GM12875 (cell line): ENCODE data around the gene CCDC187.

Source experiments
- H3K4me3 ChIP-seq: one replicate; pipeline ENCODE4 v1.5.1; 2011; ENCODE audit warnings: low read depth, low read length, control low read depth
- TF ChIP-seq, protein P1 (sequence below): IDR thresholded peaks from 2 replicates; pipeline ENCODE4 v1.5.1; 2011; ENCODE audit warnings: low read depth, mild to moderate bottlenecking, control low read depth, inconsistent platforms, low read length, moderate library complexity, borderline replicate concordance; ENCODE audit not compliant: insufficient read depth

CCDC187 gene

DNA sequence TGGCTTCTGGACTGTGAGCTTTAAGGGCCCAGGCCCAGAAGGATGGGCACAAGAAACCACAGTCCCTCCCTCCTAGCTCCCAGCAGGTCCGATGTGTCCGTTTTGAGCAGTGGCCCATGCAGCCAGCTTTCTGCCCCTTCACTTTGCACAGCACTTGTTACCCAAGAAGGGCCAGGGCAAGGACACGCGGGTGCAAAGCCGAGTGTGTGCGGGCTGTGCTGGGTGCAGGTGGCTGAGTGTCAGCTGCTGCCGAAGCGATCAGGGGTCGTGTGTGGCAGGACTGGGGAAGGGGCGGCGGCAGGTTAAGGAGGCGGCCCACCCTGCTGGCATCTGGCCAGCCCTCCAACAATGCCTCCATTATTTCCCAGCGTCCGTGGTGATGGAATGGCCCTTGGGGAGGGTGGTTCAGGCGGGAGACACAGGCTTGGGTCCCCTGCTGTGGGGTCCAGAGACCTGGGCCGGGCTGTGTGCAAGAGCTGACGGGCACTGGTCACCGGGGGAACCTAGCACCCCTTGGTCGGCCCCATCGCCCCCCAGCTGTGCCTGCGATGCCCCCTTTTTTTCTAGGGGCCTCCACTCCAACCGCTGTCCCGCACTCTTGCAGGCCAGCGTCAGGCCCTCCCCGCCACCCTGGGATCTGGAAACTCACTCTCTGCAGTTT, 99.6 kb downstream of the CCDC187 start:
- TF ChIP-seq, protein P1, sequence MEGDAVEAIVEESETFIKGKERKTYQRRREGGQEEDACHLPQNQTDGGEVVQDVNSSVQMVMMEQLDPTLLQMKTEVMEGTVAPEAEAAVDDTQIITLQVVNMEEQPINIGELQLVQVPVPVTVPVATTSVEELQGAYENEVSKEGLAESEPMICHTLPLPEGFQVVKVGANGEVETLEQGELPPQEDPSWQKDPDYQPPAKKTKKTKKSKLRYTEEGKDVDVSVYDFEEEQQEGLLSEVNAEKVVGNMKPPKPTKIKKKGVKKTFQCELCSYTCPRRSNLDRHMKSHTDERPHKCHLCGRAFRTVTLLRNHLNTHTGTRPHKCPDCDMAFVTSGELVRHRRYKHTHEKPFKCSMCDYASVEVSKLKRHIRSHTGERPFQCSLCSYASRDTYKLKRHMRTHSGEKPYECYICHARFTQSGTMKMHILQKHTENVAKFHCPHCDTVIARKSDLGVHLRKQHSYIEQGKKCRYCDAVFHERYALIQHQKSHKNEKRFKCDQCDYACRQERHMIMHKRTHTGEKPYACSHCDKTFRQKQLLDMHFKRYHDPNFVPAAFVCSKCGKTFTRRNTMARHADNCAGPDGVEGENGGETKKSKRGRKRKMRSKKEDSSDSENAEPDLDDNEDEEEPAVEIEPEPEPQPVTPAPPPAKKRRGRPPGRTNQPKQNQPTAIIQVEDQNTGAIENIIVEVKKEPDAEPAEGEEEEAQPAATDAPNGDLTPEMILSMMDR = no peak
- no peak overlapping the region for H3K4me3 ChIP-seq

DNA sequence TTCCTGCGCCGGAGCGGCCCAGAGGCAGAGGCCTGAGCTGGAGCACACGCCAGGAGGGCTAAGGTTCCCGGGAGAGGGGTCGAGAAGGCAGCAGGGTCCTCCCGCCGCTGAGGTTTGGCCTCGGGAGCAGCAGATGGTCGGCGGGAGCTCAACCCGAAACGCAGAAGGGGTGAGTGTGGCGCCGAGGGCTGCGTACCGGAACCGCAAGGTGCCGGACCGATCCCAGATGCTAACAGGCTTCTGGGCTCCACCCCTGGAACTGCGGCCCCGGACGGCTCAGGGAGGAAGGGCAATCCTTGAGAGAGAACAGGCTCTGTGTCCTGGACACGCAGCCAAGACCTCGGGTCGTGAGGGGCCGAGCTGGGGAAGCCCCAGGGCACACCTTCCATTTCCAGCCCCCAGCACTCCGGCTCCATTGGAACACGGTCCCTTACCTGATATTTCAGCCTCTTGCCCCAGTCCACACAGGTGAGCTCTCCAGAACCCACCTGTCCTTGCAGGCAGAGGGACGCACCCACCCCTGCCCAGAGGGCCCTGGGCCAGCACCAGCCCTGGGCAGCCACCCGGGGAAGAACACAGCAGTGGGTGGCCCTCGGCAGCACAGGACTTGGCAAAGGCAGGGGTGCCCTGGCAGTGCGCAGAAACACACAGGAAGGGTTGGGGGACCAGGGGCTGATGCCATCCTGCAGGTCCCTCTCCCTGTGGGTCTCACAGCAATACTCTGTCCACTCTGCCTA, 100.3 kb downstream of the CCDC187 start:
- H3K4me3 ChIP-seq = no peak overlapping the region
- TF ChIP-seq, protein P1 = no peak

DNA sequence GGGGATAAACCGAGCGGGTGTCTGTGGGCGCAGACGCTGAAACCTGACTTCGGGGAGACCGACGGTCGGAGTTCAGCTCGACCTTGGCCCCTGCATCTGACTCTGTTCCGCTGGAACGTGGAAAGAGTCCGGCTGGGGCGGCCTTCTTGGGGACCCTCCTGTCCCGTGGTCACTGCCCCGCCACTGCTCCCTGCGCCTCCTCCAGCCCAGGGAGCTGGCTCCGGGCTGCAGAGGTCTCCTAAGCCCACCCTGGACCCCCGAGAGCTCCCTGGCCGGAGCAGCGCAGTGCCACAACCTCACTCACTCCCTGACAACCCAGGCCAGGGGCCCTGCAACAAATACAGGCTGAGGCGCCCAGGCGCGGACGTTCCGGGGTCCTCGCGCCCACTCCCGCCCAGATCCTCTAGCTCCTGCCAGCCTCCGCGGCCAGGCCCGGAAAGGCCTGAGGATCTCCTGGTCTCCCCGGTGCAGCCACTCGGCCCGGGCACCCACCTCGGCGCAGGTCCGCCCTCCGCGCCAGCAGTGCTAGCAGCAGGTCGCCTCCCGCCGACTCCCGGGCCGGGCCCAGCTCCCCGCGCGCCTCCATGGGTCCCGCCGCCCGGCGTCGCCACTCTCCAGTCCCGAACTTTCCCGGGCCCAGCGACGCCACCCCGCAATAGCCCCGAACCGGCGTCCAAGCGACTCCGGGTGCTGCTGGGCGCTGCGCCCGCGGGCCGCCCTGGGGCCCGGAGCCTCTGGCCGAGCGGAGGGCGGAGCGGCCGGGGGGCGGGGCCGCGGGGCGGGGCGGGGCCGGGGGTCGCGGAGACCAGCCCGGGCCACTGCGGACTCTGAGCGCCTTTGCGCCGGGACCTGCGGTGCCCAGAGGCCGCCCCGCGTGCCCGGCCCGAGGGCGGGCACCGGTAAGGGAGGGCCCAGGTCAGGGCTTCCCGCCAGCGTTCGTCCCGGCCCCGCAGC, 101.2 kb downstream of the CCDC187 start:
- H3K4me3 ChIP-seq = no peak overlapping the region
- TF ChIP-seq, protein P1 = no peak

DNA sequence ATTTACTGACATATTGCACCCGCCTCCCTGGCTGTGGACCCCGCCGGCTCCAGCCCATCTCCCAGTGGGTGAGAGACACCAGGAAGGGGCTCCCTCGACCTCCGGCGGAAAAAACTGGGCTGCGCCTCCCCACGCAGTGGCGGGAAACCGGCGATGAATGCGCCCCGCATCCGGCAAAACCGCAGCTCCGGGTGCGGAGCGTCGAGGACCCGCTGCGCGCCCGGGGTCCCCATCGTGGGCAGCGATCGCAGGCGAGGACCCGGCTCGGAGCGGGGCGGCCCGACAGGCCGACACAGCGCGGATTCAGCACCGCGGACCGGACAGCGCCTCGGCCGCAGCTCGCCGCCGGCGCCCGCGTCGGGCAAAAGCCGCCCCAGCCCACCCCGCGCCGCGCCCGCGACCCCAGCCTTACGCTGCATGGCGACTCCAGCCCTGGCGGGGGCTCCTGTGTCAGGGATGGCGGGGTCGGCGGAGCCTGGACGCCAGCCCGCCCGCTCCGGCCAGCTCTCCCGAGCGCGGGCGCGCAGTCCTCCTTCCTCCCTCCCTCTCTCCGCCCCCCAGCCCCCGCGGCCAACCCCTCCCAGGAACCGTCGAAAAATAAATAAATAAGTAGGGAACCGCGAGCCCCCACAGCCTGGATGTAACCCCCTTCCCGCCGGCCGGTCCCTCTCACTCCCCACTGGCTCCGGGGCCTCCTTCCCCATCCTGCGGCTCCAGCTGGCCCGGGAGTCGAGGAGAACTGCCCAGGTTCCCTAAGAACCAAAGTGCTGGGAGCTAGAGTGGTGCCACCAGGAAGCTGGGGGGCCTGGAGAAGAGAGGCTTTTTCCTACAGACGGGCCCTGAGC, 102.1 kb downstream of the CCDC187 start:
- no peak overlapping the region for H3K4me3 ChIP-seq
- TF ChIP-seq, protein P1 = no peak

DNA sequence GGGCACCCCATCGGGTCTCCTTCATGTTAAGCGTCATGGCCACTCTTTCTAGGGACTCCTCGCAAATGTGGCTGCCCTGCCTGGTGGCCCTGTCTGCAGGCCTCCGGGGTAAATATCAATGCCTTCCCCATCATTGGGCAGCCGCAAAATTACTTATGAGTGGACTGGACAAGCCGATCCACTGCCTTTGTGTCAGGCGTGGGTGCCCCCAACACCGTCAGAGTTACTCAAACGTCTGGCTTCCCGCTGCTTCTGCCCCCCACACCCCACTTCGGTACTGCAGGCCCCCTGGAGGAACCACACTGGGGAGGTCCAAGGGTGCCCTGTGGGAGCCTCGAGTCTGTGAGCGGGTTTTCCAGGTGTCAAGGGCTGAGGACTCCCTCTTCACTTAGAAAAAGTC, 102.7 kb downstream of the CCDC187 start:
- TF ChIP-seq, protein P1 = no peak
- H3K4me3 ChIP-seq = no peak overlapping the region

DNA sequence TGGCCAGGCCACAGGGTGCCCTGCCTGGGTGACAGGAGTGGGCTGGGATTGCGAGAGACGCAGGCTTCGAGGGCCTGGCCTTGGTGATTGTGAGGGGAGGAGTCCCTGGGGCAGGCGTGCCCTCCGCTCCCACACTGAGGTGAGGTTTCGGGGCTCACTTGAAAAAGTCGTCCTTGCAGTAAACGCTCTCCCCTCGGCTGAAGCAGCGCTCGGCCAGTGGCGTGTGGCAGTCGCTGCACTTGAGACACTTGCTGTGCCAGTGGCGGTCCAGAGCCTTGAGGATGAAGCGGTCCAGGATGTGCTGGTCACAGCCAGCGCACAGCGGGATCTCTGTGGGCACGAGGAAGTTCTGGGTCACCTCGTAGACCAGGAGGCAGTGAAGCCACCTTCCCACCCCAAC, 103.5 kb downstream of the CCDC187 start:
- TF ChIP-seq, protein P1 = no peak
- no peak overlapping the region for H3K4me3 ChIP-seq
